Activated CD8-positive, alpha-beta memory T cell treated with anti-CD3 and anti-CD28 coated beads for 1 hour (primary cell): ENCODE data around the gene PIP4K2A.

Experiments used
- DNase-seq, 2 donors: peaks; one replicate each; pipeline ENCODE4 v3.0.0-alpha.2; 2020; ENCODE audit warnings: low read depth in 1 of 2; ENCODE audit errors: extremely low read depth in 1 of 2

Gene PIP4K2A

DNA sequence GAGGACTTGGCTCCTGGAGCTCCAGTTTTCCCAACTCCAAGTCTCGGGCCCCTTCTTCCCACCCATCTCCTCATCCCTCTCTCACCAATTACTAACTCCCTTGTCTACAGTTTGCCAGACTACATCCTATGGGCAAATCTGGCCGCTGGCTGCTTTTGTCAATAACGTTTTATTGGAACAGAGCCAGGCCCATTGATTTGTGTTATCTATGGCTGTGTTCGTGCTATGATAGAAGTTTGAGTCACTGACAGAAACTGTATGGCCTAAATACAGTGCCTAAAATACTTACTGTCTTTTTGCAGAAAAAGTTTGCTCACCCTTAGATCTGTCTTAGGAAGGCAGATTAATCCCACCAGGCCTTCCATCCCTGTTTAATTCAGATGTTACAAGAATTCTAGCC is 71.3 kb downstream of the PIP4K2A start:
- DNase-seq, result no peak

DNA sequence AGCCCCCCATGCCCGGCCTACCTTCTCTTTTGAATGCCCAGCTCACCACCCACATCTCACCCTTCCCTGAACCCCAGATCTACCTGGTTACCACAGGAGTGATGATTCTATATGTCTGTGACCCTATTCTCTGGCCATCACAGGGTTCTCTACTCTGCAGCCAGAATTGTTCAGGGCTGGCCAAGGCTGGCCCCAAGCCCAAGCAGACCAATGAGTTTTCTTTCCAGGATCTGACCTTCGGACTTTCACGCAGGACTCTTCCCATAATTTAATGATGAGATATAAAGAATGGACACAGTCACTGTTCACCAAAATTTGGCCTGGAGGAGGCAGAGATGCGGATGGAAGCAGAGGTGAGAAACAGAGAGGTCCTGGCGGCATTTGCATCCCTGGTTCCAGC is 72.6 kb downstream of the PIP4K2A start:
- DNase-seq, result no peak

DNA sequence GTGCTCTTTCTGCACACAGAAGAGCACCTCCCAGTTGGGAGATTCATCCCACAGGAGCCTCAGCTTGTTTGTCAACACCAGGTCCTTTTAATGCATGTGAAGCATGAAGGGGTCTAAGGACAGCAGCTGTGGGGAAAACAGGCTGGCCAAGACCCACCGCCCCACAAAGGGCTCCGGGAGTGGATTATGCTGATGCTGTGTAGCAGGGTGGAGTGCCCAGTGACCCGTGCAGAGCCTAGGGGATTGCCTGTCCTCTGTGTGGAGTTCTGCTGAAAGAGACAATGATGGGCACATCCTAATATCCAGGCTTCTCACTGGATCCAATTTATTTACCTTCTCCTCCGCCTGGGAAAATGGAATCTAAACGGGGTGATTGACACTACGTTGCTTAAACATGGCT is 74.0 kb downstream of the PIP4K2A start:
- DNase-seq, result no peak

- DNase-seq, result no peak
Observed at GRCh38 chr10:22638863-22639262, 75.5 kb downstream of the PIP4K2A start.

- DNase-seq, result no peak
Observed at GRCh38 chr10:22637491-22637890, 76.9 kb downstream of the PIP4K2A start.

GRCh38 chr10:22635650-22636049 is 78.7 kb downstream of the PIP4K2A start:
- no peak for DNase-seq

- no peak for DNase-seq
Observed at GRCh38 chr10:22634606-22635459, 79.5 kb downstream of the PIP4K2A start.

DNA sequence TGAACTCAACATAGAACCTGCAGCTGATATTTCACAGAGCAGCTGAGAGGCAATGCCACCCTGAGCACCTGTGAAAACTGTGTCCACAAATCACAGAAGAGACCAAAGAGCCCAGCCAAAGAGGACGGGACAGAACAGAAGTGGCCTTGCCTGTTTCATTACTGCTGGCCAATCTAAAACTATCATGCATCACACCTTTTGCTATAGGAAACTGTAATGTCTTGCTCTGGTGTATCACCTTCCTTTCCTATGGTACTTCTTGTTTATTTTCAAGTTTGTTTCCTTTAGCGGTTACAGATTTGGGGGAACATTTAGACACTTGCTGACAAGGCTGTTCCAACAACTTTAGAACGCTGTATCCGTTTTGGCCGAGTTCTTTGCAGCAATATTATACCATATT is 80.3 kb downstream of the PIP4K2A start:
- DNase-seq, result no peak

GRCh38 chr10:22633528-22633927 is 80.8 kb downstream of the PIP4K2A start:
- DNase-seq, result no peak

GRCh38 chr10:22633106-22633505 is 81.3 kb downstream of the PIP4K2A start:
- DNase-seq, result no peak

DNA sequence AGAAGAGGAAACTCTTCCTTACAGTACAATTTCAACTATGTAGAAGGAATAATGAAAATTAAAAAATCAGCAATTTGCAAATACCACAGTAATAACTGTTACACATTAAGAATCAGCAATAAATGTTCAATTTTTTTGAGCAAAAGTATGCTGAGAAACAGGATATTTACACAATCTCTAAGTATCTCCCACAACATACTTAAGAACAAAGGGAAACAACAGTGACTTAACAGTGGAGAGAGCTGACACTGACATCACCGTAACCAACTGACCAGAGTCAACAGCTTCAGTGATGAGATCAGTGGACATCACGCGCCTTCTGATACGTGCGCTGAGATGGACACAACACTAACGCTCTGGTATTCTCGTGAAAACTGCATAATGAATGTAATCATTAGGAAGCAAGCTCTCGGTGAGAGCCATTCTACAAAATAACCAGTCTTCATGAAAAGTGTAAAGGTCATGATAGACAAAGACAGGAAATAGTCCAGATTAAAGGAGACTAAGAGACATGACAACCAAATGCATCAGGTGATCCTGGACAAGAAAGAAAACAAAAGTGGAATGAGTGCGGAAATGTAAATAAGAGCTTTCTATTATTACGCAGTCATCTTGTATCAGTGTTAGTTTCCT is 82.6 kb downstream of the PIP4K2A start:
- DNase-seq, result no peak

DNA sequence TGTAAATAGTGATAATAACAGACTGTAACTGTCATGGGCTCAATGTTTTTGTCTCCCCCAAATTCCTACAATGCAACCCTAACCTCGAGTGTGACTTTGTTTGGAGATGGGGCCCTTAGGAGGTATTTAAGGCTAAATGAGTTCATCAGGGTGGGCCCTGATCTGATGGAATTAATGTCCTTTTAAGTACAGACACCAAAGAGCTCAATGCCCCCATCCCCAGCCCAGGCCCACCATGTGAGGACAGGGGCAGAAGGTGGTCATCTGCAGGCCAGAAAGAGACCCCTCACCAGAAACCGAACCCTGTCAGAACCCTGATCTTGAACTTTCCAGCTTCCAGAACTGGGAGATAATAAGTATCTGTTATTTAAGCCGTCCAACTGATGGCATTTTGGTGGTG is 83.2 kb downstream of the PIP4K2A start:
- no peak for DNase-seq

DNA sequence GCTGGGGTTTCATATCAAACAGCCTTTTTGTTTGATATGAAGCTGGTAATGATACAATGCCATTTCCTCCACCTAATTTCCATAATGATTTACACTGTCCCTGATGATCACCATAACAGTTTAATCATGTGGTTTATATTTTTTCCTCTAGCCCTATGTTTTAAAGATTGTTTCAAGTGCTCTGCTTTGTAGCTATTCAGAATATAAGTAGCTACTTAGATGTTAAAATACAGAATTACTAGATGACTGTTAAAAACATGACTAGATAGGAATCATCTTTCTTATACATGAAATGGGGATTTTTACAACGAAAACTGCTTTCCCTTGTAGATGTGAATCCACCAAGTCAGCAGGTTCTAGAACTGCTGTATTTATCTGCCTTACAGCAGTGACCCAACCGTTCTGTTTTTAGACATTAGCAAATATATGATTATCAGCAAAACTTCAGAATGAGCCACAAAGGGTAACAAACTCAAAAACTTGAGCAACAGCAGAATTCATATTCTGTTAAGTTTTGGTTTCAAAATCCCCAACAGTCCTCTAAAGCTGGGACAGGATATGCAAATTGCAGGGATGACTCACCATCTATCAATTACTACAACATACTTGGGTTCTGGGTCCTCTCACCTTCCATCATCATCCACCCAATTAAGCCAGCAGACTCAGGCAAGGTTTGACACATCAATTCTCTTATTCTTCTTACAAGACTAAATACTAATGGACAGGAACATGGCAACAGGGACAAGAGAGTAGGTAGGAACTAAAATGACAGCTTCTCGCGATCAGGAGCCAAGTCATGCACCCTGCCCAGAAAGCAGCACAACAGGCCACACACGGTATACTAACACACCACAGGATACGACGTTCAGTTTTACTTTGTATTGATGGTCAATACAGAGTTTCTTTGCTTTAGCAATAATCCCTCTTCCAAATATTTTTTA is 83.9 kb downstream of the PIP4K2A start:
- DNase-seq, result no peak

- DNase-seq, result no peak
Observed at GRCh38 chr10:22629852-22630233, 84.5 kb downstream of the PIP4K2A start.

DNA sequence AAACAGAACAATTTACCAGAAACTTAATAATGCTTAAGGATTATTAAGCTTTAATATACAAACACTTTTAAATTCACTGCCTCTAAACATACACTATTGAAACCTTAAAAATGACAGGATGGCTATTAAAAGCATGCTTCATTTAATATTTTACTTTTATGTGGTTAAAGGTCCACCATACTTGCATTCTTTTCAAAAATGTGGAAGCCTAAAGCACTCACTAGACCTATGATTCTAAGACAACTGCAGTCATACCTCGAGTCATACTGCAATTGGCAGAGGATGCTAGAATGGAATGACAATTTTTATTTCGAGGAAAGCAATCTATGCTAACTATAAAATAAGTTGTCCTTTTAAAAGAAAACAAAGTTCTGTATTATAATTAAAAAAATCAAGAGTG is 85.3 kb downstream of the PIP4K2A start:
- no peak for DNase-seq

DNA sequence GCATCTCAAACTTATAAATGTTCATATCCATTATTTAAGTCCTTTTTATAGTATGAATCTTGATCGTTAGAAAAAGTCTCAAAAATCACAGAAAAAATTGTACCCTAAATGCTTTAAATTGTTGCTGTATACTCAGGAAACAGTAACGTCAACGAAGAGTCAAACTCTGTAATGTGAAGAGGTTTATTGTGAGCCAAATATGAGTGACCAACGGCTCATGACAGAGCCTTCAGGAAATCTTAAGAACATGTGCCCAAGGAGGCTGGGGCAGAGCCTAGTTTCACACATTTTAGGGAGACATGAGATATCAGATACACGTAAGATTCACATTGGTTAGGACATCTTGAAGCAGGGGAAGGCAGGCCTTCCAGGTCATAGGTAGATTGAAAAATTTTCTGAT is 86.1 kb downstream of the PIP4K2A start:
- DNase-seq, result no peak

DNA sequence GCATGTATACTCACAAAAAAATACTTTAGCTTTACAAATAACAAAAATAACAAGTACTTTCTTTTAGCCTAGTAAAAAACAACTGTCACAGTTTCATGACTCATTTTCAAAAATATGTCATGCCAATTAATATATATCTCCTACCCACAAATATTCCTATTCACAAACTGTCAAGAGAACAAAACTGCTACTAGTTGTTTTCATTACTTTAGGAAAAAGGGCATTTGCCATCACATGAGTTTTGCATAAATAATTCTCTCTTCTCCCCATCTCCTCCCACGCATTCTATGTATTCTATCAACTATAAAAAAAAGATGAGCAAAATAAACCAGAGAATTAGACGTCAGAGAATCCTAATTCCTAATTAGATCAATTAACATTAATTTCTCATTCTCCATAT is 87.6 kb downstream of the PIP4K2A start:
- DNase-seq, result no peak

DNA sequence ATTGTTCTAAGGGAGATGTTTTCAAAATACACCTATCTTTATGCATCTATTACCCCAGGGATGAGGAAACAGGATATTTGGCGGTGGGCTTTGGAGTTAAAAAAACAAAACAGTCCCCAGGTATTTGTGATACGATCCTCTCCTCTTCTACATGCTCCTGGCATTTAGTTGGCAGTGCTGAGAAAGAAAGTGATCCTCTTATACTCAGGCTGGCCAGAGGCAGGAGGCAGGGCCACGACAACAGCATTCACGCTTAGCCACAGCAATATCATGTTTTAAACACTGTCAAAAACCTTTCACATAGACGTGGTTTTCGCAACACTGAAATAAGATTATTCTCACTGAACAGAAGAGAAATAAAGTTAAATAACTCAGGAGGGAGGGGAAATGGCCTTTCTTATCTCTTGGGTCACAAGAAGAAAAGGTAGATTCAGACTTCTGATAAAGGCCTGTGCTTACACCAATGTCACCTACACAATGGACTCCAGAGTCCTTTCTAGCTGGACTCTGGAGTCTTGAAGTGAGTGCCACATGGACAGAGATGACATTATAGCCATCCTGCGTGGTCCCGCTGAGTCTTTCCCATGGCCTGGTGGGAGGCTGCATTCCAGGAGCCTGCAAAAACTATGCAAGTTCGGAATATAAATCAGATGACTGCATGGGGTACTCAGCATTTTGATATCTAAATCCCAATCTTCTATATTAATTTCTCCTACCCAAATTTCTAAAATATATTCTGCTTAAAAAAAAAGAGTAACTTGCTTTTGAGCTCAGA is 88.7 kb downstream of the PIP4K2A start:
- DNase-seq, result no peak

DNA sequence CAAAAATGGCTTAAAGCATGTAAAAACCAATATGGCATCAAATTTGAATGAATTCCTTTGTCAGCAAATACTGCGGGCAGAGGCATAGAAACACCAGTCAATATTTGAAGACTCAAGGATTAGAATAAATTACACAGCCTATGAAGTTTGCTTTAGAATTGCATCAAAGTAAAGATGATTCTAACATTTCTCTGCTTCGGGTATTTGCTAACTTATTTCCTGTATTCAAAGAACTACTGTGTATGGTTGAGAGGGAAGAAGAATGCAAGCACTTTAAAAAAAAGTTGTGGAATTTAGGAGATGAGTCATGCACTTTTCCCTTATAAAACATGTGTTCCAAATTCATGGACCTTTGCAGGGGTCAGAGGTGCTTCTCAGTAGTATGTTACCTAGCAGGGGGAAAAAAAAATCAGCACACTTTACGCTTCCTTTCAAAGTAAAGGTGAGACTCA is 90.1 kb downstream of the PIP4K2A start:
- DNase-seq, result no peak

DNA sequence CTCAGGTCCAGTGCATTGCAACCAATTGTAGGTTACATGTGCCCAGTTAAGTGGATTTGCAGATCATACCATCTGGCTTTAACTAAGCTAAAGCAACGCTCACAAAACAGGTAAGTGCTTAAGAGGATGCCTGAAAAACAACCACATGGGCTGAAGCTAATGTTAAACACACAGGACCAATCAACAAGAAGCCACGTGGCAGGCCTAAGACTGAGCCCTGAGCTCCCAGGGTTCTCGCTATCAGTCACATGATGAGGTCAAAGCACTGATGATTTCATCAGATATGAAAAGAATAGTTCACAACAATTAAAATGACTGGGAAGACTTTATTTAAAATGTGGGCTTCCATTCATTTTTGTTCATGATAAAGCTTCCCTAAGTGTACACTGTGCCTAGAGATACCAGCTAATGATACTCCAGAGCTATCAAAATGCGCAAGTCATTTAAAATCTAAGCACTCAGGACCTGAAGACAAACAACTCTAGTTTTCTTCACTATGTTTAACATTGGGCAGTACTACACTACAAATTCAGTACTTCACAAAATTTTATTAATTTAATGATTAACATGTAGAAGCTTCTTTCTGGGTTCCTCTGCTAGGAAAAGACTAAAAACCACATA is 90.6 kb downstream of the PIP4K2A start:
- no peak for DNase-seq
